Body of pancreas (tissue), 4 donors: ENCODE measurements around the gene MMP24.

Experiments used
- POLR2A ChIP-seq, 3 donors: fragments of 450-650 bp; IDR thresholded peaks; one replicate each; pipeline ENCODE4 v1.6.1; 2016; ENCODE audit warnings: antibody characterized with exemption in 3 of 3, mild to moderate bottlenecking in 2 of 3
- TF ChIP-seq, protein P1 (sequence below), 7 experiments: fragments of 450-650 bp in 4 of 7; fragments of 200-600 bp in 3 of 7; sonication (generic) in 3 of 7; IDR thresholded peaks; one replicate each; pipeline ENCODE4 v1.5.1; 2016 to 2019; ENCODE audit warnings: antibody characterized with exemption in 7 of 7

DNA sequence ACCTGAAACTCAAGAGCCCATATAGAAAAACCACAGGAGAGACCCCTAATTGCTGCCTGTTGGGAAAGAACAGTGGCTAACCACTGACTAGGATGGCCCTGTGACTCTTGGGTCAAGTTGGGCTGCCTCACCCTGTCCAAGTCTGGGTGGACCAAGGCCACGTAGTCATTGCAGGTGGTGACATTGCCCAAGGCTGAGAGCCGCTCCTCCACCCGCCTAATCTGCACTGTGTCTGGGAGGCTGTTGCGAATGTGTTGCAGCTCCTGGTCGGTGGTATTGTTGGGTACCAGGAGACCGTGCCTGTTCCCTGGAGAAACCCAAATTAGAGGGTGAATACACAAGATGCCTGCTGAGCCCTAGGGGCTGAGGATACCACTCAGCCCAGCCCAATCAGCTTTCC lies 54.0 kb downstream of the MMP24 start:
- TF ChIP-seq, protein P1, sequence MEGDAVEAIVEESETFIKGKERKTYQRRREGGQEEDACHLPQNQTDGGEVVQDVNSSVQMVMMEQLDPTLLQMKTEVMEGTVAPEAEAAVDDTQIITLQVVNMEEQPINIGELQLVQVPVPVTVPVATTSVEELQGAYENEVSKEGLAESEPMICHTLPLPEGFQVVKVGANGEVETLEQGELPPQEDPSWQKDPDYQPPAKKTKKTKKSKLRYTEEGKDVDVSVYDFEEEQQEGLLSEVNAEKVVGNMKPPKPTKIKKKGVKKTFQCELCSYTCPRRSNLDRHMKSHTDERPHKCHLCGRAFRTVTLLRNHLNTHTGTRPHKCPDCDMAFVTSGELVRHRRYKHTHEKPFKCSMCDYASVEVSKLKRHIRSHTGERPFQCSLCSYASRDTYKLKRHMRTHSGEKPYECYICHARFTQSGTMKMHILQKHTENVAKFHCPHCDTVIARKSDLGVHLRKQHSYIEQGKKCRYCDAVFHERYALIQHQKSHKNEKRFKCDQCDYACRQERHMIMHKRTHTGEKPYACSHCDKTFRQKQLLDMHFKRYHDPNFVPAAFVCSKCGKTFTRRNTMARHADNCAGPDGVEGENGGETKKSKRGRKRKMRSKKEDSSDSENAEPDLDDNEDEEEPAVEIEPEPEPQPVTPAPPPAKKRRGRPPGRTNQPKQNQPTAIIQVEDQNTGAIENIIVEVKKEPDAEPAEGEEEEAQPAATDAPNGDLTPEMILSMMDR (IDR thresholded peaks at IDR 0.05), result no peak
- TF ChIP-seq POLR2A (IDR thresholded peaks at IDR 0.05), result no peak
